GM19240 (cell line): ENCODE measurements around the gene TRIM34.
A peak's percentile ranks its signal among the peaks of the same experiment; 100 is the strongest.
"Not testable (repeated sequence)": the region's sequence is repeated elsewhere in the genome, so short reads cannot be mapped to it uniquely, and the experiment has no call there.

ENCODE experiments used
- DNase-seq: peaks from one replicate; pipeline ENCODE4 v3.0.0; 2011; ENCODE audit warnings: low spot score; ENCODE audit not compliant: insufficient read length

TRIM34 gene

DNA sequence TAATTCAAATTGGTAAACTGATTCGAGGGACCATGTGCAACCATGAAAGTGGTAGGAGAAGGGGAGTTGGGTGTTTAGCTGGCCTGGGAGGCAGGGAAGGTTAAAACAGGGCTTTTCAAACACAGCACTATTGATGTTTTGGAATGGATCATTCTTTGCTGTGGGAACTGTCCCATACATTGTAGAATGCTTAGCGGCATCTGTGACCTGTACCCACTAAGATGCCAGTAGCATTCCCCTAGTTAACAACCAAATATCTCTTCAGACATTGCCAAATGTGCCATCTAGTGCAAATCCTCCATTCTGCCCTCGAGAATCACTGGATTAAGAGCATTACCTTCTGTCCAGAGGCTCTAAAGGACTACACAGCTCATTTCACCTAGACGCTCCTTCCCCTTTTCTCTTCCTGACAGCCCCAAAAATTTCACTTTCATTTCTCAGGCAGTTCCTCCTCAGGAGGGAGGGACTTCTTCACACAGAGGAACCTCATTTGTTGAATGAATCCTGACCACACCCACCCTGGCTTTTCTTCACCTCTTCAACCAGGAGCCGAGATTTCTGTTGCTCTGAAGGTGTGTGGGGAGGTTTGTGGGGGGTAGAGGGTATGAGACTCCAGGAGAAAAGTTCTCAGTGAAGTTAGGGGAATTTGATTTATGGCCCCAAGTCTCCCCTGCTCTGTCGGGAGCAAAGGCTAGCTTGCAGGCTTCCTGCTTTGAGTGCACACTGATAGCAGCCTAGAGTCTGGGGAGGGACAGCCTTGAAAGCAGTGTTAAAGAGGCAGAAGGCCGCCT lies at the start of gene TRIM34:
Gene TRIM34, plus strand, starts transcription at position 513 of the 791 bp plus-strand sequence. CDS start 7,331 bp downstream, outside the sequence.
- DNase-seq, result peak; percentile 86

- DNase-seq, result no peak
These were observed 49.6 kb upstream of the TRIM34 start for GRCh38 chr11:5575152-5575551.

DNA sequence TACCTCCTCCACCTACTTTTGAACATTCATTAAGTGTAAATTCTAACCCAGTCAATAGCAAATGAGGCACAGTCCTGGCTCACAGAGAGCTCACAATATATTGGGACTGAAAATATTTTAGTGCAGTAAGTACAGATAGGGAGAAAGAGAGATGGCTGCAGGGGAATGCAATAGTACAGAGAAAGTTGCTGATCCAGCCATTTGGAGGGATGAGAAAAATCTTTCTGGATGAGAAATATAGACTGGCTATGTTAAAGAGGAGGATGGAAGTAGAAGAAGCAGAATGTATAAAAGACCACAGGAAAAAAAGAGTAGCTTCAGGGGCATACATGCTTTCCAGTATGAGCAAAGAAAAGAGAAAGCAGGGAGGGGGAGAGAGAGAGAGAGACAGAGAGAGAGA lies 47.7 kb upstream of the TRIM34 start:
- no peak for DNase-seq

DNA sequence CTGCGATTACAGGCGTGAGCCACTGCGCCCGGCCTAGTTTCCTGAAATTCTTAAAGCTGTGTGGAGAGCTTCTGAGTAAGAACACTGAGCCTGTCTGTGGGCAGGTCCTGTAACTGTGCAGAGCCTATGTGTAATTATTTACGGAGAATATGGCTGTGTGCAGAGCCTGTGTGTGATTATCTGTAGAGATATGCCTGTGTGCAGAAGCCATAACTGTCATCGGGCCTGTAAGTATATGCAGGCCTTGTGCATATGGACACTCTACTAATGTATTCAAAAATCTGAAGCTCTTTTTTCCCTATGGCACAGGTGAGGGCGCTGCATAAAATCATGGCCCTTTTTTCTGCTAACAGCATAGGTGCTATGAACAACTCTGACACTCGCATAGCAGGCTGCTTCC lies 44.2 kb upstream of the TRIM34 start, which contains the start of gene OR52B6:
Gene OR52B6, plus strand, starts transcription at position 301 of the 400 bp plus-strand sequence. Its CDS starts 0 bp downstream, at position 301.
- no peak for DNase-seq

DNA sequence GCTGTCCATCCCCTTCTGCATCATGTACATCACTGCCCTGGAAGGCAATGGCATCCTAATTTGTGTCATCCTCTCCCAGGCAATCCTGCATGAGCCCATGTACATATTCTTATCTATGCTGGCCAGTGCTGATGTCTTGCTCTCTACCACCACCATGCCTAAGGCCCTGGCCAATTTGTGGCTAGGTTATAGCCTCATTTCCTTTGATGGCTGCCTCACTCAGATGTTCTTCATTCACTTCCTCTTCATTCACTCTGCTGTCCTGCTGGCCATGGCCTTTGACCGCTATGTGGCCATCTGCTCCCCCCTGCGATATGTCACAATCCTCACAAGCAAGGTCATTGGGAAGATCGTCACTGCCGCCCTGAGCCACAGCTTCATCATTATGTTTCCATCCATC lies 43.8 kb upstream of the TRIM34 start:
- DNase-seq, result no peak

DNA sequence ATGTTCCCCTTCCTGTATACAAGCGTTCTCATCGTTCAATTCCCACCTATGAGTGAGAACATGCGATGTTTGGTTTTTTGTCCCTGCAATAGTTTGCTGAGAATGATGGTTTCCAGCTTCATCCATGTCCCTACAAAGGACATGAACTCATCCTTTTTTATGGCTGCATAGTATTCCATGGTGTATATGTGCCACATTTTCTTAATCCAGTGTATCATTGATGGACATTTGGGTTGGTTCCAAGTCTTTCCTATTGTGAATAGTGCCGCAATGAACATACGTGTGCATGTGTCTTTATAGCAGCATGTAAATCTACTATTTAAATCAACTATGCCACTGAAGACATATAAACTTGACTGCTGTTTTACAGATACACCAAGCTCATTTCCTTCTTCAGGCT lies 40.3 kb upstream of the TRIM34 start:
- not testable (repeated sequence) for DNase-seq

DNA sequence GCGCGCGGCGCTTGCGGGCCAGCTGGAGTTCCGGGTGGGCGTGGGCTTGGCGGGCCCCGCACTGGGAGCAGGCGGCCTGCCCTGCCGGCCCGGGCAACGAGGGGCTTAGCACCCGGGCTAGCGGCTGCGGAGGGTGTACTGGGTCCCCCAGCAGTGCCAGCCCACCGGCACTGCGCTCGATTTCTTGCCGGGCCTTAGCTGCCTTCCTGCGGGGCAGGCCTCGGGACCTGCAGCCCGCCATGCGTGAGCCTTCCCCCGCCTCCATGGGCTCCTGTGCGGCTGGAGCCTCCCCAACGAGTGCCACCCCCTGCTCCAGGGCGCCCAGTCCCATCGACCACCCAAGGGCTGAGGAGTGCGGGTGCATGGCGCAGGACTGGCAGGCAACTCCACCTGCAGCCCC lies 34.9 kb upstream of the TRIM34 start:
- not testable (repeated sequence) for DNase-seq

DNA sequence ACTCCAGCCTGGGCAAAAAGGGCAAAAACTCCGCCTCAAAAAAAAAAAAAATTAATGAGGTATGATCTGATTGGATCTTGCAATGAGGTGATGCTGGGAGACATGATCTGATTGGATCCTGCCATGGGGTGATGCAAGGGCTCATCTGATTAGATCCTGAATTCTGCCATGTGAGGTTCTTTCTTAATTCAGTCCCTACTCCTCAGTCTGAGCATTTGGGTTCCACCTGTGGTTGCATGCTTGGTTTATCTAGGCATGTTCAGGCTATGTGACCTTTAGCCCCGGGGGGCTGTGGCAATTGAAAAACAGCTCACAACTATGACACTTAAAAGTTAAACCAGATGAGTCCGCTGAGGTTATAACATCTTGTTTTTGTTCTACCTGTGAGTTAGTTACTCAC lies 33.2 kb upstream of the TRIM34 start:
- DNase-seq, result no peak

DNA sequence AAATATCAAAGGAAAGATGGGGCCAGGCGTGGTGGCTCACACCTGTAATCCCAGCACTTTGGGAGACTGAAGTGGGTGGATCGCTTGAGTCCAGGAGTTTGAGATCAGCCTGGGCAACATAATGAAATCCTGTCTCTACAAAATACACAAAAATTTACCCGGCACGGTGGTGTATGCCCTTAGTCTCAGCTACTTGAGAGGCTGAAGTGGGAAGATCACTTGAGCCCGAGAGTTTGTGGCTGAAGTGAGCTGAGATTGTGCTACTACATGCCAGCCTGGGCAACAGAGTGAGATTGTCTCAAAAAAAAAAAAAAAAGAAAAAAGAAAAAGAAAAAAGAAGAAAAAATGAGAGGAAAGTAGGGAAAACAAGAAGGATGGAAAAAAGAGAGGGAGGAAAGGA lies 32.2 kb upstream of the TRIM34 start:
- DNase-seq, result no peak

DNA sequence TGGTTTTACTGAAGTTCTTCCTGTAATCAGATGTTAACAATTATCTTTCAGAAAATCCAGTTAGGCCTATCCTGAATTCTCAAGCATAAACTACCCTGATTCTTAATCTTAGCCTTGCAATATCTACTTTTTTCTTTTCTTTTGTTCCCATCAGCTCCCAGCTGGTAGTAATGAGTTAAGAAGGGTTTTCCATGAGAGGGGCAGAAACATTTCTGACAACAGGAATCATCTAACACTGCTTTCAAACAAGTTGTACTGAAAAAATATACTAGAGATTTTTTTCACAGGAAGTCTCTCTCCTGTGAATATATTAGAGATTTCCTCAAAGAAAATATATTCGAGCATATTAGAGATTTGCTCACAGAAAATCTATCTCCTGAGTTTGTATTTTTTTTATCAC lies 31.7 kb upstream of the TRIM34 start:
- no peak for DNase-seq

- DNase-seq, result peak; percentile 11
These were observed 28.1 kb upstream of the TRIM34 start, which contains the start of gene TRIM6 for GRCh38 chr11:5596607-5597201. TSS of gene TRIM6 (plus strand) at chr11:5596637. CDS start at chr11:5596898, 261 bp downstream.

DNA sequence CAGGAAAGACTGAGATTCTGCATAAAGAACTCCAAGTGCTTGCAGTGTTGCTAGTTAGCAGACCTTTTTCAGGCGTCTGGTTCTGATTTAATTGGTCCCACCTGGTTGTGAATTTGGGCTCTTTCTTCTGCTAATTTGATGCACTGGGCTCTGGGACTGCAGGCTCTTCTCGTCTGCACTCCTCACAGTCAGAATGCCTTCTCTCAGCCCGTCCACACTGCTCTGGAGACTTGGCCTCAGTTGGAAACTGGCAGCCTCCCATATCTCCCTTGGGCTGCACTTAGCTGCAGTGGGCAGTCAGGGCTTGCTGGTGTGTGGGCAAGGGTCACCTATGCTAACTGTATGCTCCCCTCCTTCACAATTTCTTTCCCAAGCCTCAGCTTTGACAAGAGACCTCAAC lies 26.8 kb upstream of the TRIM34 start:
- DNase-seq, result no peak

DNA sequence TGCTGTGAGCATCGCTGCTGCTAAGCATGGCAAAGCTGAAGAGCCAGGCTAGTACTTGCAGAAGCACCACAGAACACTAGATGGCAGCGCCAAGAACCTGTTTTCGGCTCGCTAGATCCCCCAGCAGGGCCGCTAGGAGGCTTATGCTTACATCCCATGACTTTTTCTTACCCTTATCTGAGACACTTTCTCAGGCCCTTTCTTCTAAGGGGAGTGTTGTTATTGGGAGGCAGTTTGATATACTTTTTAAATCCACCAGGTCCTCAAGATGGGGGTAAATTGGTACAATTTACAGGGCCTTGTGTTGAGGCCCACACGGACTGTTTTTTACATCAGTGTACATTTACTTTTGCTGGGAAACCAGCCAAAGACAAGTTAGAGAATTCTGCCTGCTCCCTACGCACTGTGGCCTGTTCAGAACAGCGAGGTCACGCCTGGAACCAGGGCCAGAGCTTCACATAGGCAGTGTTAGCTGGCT lies 24.4 kb upstream of the TRIM34 start:
- DNase-seq, result peak; percentile 45

DNA sequence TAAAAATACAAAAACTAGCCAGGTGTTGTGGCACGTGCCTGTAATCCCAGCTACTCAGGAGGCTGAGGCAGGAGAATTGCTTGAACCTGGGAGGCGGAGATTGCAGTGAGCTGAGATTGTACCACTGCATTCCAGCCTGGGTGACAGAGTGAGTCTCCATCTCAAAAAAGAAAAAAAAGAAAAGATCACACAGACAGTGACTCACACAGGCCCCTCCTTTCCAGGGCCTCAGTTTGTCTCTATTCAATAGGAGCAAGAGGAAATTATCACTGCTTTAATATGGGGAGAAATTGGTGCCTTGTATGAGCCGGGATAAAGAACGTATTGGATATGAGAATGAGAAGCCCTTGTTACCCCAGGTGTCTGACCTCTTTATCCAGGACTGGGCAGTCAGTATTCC lies 22.0 kb upstream of the TRIM34 start:
- not testable (repeated sequence) for DNase-seq

GRCh38 chr11:5603326-5603725 lies 21.5 kb upstream of the TRIM34 start:
- DNase-seq, result no peak

DNA sequence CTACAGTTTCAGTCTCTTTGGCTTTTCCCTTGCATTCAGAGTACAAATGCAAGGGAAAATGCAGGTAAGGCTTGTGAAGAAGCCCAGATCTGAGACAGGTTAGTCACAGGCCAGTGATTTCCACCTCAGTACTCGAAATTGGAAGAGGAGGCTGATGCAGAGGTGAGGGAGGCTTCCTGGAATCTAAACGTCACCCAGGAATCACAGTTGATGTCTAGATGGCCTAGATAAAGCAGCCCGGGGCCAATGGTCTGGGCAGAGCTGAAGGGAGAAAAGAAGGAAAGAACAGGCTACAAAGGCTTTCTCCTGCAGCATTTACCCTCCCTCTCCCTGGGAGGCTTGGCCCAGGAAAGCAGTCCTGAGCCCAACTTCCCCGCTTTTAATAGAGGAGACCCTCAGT lies 19.9 kb upstream of the TRIM34 start:
- no peak for DNase-seq

DNA sequence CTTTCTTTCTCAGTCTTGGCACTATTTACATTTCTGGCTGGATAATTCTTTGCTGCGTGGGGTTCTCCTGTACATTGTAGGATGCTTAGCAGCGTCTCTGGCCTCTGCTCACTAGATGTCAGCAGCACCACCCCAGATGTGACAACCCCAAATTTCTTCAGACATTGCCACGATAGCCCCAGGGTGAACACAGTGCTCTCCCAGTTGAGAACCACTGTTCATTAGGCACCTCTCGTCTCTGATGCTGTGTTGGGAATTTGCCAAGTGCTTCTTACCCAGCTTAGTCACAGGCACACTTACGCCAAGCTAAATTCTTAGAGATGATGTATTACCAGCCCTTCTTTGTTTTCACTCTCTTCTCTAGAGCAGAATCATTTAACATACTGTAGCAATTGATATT lies 19.0 kb upstream of the TRIM34 start:
- no peak for DNase-seq

DNA sequence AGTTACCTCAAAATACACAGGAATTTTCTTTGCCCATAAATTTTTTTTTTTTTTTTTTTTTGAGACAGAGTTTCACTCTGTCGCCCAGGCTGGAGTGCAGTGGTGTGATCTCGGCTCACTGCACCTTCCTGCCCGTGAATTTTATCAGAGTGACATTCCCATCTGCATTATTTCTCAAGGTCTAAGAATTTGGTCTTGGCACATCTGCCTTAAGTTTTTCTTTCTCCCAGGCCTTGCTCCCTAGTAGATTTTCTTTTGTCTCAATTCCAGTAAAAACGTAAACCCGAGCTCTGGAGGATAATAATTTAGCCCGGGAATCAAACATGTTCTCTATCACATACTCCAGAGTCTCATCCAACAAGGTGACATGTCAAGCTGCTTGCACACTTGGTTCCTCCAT lies 16.0 kb upstream of the TRIM34 start:
- no peak for DNase-seq

DNA sequence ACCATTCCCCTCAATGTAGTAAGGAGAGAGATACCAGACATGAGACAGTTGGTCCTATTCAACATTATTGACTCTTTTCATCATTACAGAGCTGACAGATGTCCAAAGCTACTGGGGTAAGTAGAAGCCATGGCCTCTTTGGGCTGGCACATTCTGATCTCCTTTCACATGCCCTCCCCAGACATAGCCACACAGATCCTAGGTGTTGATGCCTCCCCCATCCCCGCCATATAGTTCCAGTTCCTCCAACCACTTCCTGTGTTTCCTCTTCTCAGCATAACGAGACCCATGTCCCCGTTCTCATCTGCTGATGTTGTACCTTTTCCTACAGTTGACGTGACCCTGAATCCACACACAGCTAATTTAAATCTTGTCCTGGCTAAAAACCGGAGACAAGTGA lies 14.4 kb upstream of the TRIM34 start:
- no peak for DNase-seq

GRCh38 chr11:5611627-5612026 lies 13.2 kb upstream of the TRIM34 start:
- no peak for DNase-seq

DNA sequence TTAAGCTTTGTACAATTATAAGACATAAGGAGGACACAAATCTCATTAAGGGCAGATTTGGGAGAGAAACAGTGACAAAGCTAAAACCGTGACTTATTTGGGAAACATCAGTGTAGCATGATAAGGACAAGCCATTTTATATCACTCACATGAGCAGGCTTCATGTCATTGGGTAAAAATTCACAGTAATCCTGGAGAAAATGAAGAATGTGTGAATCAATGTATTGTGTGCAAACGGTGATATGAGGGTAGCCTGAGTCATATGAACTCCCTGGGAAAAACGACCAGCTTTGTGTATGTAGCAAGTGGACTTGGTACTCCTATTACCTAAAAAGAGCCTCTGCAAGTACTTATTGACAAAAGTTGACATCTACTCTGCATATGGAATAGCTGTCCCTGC lies 6.0 kb upstream of the TRIM34 start:
- no peak for DNase-seq

DNA sequence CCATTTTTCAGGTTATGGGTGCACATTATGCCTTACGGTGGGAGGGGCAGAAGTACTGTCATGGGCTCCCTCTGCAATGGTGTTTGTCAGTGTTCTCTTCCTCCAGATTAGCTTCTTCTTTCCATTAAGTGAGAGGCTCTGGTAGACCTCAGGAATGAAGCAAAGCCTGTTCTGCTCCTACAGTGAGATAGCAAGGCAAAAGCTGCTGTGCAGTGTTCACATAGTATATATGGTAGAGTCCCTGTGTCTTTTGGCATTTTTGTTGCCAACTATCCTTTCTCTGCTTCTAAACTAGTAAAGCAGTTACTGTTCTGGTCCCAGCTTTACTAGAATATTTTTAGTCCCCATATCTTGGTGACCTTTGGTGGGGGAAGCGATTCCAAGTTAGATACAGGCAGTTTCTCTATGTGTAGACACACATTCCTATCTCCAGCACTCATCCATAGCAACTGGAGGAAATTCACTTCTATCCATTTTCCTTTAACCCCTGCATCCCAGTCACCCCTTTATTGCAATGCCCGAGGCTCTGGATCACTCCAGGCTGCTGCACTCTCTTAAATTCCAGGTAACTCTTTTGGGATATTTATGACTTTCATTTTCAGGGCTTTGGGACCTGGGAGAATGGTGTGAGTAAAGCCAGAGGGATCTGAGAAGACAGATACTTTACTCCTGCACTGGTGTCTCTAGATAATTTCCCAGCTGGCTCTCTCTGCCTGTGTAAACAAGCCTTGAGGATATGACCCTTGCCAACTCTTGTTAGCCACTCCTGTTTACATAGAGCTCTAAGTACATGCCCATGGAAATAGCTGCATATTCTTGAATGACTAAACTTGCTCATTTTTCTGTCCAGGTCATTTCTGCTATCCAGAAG lies 3.9 kb upstream of the TRIM34 start:
- DNase-seq, result no peak
